Measurements from ENCODE around the gene PROX1.

GRCh38 chr1:213994888-213995287 lies 7.1 kb downstream of the PROX1 start:
- TF ChIP-seq CTCF (IDR thresholded peaks at IDR 0.05) (no peak), CREB1 (CRISPR knock-in tag; IDR thresholded peaks at IDR 0.05) (no peak)

All from WTC11 (cell line).